Measurements from ENCODE around the gene ZNF544.
"Not testable (repeated sequence)": the region's sequence is repeated elsewhere in the genome, so short reads cannot be mapped to it uniquely, and the experiment has no call there.

DNA sequence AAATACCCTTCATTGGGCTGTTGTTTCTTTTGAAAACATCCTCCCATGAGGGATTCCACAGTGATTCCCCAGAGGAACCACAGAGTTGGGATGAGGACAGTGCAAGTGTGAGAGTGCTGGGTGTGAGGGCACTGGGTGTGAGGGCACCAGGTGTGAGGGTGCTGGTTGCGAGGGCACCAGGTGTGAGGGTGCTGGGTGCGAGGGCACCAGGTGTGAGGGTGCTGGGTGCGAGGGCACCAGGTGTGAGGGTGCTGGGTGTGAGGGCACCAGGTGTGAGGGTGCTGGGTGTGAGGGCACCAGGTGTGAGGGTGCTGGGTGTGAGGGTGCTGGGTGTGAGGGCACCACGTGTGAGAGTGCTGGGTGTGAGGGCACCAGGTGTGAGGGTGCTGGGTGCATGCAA lies 29.5 kb downstream of the ZNF544 start:
- TF ChIP-seq, protein P1, sequence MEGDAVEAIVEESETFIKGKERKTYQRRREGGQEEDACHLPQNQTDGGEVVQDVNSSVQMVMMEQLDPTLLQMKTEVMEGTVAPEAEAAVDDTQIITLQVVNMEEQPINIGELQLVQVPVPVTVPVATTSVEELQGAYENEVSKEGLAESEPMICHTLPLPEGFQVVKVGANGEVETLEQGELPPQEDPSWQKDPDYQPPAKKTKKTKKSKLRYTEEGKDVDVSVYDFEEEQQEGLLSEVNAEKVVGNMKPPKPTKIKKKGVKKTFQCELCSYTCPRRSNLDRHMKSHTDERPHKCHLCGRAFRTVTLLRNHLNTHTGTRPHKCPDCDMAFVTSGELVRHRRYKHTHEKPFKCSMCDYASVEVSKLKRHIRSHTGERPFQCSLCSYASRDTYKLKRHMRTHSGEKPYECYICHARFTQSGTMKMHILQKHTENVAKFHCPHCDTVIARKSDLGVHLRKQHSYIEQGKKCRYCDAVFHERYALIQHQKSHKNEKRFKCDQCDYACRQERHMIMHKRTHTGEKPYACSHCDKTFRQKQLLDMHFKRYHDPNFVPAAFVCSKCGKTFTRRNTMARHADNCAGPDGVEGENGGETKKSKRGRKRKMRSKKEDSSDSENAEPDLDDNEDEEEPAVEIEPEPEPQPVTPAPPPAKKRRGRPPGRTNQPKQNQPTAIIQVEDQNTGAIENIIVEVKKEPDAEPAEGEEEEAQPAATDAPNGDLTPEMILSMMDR (IDR thresholded peaks at IDR 0.05): not testable (repeated sequence)
- TF ChIP-seq POLR2A (IDR thresholded peaks at IDR 0.05): not testable (repeated sequence)
